HG03064 (cell line): Measurements from ENCODE around the gene CCDC117.
"Not testable (repeated sequence)": the region's sequence is repeated elsewhere in the genome, so short reads cannot be mapped to it uniquely, and the experiment has no call there.

Source experiments
- ATAC-seq: cut with Tn5 transposase; IDR thresholded peaks from one replicate; pipeline ENCODE4 v1.9.1; 2021; ENCODE audit warnings: low read depth; ENCODE audit not compliant: unreplicated experiment

The CCDC117 gene

DNA sequence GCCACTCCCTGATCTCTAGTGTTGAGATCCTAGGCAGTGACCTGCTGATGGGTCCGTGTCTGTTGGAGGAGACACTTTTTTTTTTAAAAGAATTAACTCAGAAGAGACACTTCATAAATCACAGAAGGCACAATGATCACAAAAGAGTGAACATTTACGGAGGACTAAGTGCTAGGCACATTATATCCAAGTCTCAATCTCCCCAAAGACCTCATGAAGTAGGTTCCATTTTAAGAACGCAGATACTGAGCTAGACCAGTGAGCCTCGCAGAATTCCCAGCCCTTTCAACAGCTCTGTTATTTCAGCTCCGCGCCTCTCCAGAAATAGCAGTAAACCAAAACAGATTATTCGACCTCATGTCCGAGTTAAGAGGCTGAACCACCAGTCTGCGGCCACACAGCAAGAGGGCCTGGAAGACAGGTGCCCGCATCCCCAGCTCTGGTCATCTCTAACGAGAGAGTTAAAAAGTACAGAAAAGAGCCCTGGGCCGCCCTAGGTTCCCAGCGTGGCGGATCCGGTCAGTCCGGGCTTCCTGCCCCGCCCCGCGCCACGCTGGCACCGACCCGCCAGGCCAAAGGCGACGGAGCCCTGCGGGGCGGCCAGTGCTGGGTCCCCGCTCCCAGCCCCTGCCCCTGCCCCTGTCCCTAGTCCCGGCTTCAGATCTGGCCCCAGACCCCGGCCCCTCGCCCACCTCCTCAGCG lies 27.3 kb downstream of the CCDC117 start:
- ATAC-seq = no peak

DNA sequence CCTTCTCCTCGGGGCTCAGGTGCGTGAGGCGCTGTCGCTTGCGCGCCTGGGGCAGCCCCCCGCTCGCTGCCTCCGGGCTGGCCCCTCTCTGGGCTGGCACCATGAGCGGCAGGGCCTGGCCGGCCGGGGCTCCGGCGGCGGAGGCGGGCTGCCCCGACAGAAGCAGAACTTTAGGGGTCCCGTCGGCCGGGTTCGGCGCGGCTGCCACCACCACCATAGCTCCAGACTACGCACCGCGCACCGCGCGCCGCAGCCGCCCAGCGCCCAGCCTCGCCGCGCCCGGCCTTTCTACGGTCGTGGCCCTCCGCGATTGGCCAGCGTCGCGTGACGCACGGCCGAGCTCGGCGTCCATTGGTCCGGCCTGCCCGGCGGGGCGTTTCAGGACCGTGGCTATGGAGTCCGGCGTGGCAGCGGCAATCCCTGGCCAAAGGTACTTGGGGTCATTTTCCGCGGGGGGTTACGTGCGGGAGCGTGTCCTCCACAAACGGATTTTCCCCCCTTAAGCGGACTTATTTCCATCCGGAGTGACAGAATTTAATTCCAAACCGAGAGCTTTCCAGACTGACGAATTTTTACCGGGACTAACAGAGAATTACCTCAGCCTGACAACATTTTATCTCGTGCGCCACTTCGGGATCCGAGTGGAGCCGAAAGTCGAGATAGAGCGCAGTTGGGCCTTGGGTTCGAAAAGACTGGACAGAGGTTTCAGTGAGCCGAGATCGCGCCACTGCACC lies 28.0 kb downstream of the CCDC117 start, which contains the start of gene XBP1:
Gene XBP1 (minus strand): TSS at position 262 of the 734 bp plus-strand sequence.
- ATAC-seq = peak; percentile 72

DNA sequence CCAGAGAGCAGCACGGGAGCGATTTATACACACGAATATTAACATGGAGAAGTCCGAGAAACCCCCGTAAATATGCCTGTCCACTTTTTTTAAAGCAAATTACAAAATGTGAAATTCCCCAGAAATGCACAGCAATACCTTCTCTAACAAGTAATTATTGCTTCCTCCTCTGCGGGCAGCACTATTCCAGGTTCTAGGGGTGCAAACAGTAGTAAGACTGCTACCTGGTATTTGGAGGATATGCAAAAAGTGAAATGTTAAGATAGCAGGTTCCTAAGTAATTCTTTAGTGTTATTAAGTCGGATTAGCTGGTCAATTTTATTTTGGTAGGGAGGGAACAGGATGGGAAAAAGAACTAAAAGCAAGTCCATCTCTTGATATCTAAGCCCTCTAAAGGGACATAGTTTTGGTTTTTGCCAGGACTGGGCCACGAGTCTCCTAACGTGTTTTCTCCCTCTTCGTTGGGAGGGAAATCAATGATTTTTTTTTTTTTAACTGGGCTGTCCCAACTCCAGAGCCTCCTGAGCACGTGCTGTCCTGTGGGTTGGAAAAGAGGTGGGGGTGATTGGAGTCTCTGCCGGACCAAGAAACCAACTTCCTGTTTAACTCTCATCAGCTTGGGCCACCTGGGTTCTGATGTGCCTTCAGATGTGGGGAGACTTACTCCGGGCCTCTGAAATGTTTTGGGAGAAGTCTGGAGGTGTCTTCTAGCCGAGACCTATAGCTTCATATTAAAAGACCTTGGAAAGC lies 29.5 kb downstream of the CCDC117 start:
- no peak for ATAC-seq

DNA sequence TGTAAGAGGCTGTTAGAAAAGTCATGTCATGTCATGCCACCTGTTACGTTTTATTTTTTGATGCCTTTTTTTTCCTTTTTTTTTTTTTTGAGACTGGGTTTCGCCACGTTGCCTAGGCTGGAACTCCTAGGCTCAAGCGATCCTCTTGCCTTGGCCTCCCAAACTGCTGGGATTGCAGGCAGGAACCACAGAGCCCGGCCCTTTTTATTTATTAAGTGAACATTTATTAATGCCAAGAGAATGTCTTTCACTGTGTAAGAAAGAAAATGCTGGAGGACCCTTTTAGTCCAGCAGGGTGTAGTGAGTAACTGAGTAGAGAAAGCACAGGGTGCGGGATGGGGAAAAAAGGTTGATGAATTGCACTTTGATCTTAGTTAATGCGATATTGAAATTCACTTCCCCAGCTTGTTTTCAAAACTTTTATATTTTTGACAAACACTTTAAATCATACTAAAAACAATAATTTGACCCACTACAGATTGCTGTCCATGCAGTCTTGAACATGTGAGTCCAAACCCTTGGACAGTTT lies 30.2 kb downstream of the CCDC117 start:
- no peak for ATAC-seq

DNA sequence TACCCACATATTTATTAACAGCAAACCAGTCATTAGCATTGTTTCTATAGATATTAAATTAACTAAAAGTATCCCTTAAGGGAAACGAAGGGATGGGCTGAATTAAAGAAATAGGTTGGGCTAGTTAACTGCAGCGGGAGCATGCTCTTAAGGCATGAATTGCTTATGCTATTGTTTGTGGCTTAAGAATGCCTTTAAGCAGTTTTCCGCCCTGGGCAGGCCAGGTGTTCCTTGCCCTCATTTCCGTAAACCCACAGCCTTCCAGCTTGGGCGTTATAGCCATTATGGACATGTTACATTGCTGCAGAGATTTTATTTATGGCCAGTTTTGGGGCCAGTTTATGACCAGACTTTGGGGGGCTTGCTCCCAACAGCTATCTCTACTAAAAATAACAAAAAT lies 32.9 kb downstream of the CCDC117 start:
- not testable (repeated sequence) for ATAC-seq

DNA sequence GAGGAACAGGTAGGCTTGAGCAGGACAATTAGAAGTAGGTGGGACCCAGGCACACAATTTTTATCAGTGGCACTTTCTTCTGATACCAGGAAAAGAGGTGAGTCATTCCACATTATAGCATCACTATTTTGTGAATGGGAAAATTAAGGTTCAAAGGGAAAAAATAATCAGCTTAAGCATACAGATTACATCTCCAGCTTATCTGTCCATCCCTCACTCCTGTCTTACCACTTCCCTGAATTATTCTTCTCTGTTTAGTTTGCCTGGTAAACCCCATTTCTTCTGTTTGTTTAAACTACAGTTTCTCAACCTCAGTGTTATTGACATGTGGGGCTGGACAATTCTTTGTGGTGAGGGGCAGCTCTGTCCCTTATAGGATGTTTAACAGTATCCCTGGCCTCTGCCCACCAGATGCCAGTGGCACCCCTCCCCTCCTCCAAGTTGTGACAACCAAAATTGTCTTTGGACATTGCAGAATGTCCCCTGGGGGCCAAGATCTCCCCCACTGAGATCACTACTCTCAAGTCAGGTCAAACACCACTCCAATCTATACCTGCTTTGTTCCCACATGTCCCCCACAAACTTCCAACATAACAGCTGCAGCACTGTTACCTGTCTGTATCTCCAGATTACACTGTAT lies 36.3 kb downstream of the CCDC117 start:
- ATAC-seq = no peak

DNA sequence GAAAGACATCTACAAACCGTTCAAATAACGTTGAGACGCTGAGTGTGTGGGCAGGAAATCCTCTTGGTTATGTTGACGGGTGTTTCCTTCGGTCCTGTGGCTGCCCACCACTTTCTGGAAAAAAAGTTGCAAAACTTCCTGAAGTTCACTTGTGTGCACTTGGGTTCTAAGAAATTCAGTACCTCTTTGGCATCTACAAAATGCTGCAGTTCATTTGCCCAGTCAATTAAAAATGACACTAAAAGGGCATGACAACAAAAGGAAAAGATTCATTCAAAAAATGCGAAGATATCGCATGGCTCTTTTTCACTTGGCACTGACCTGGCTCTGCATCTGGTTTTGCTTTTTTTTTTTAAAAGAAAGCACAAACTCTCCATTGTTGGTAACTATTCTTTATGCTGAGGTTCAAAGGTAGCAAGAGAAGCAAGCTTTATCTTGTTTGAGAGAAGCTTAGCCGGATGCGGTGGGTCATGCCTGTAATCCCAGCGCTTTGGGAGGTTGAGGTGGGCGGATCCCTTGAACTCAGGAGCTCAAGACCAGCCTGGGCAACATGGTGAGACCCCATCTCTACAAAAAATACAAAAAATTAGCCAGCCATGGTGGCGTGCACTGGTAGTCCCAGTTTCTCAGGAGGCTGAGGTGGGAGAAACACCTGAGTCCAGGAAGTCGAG lies 38.5 kb downstream of the CCDC117 start:
- ATAC-seq = no peak

DNA sequence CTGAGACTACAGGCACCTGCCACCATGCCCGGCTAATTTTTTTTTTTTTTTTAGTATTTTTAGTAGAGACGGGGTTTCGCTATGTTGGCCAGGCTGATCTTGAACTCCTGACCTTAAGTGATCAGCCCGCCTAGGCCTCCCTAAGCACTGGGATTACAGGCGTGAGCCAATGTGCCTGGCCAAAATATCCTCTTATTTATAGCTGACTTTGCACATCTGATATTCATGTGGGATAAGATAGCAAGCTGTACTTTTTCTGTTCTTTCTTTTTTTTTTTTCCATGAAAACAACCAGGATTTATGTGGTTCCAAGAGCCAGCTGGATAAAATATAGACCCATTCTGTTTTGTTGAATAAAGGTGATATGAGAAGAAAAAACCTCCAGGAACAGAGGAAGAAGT lies 40.0 kb downstream of the CCDC117 start:
- no peak for ATAC-seq

DNA sequence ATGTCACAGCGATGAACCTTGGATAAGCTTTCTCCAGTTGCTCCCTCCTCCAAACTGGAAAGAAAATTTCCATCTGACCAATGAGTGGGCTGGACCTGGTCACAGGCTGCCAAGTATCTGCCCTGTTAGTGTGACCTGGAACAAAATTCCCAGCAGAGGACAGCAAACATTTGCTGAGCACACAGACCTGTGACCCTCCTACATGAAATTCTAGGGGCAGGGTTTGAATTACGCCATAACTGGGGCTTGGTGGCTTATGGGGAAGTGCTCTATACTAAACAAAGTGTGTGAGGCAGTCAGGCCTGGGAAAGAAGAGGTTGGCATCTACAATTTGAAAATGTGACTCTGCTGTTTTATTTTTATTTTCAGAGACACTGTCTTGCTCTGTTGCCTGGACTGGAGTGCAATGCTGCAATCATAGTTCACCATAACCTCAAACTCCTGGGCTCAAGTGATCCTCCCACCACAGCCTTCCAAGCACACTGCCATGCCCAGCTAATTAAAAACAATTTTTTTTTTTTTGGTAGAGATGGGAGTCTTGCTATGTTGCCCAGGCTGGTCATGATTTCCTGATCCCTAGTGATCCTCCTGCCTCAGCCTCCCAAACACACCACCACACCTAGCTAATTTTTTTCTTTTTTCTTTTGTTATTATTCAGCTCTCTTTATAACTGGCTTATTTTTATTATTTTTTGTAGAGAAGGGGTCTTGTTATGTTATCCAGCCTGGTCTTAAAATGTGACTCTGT lies 41.5 kb downstream of the CCDC117 start:
- no peak for ATAC-seq

DNA sequence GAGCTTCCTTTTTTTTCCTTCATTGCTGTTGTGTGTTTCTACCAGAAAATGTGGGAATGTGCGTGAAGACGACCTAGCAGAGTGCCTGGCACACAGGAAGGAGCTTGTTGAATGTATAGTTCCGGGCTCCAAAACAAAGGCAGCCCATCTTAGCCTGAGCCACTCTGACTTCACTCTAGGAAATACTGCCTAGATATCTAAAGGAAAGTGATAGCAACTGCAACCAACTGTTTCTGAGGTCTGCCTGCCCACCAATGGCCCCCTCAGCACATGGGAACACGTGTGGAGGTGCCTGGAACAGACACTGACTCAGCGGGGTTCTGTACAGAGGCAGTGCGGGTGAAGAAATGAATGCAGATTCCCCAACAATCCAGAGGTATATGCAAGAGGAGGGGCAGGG lies 42.6 kb downstream of the CCDC117 start:
- no peak for ATAC-seq

DNA sequence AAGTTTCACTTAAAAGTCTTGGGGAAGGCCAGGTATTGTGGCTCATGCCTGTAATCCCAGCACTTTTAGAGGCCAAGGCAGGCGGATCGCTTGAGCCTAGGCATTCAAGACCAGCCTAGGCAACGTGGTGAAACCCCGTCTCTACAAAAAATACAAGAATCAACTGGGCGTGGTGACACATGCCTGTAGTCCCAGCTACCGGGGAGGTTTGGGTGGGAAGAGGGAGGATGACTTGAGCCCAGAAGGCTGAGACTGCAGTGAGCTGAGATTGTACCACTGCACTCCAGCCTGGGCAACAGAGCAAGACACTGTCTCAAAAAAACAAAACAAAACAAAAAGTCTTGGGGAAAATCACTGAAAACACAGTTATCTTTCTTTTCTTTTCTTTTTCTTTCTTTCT lies 43.2 kb downstream of the CCDC117 start:
- ATAC-seq = no peak

DNA sequence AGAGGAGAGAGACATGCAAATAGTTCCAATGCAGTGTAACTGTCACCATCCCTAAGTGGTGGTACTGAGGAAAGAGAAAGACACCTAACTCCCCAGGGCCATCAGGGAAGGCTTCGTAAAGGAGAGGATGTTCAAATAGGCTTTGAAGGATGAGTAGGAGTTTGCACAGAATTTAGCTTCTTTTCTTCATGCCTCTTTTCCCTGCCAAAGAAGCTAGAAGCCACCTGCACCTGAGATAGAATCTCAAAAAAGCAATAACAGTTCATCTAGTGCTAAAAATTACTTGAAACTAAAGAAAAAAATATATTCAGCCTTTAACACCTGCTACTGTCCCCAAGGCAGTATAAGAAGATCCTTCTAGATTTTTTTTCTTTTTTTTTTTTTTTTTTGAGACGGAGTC lies 44.6 kb downstream of the CCDC117 start:
- no peak for ATAC-seq

DNA sequence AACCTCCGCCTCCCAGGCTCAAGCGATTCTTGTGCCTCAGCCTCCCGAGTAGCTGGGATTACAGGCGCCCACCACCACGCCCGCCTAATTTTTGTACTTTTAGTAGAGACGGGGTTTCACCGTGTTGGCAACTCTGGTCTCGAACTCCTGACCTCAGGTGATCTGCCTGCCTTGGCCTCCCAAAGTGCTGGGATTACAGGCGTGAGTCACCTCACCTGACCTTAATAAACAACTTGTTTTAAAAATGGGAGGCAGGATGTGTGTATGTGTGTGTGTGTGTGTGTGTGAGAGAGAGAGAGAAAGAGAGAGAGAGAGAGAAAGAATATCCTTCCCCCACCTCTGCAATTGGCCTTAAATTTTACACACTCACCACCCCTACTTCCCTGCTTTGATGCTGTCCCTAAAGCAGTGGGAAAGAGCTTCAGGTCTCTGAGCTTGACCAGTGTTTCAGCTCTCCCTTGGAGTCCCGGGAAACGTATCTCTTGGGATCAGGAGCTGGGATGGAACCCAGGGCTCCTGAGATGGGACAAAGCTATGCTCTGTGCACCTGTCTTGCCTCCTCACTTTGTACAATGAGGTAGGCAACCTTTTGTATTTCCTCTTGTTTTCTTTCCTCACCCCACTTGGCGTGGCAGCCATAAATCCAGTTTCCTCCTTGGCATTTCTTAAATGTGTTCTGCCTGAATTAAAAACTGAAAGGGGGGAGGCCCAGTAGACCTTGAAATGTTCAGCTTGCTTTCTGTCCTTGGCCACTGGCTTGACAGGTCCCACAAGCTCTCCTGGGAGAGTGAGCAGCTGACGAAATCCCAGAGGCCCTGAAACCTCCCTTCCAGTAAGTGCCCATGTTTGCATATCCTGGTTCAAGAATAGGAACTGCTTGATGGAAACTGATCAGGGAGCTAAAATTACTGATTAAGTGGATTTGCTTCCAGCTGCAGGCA lies 45.7 kb downstream of the CCDC117 start:
- no peak for ATAC-seq

DNA sequence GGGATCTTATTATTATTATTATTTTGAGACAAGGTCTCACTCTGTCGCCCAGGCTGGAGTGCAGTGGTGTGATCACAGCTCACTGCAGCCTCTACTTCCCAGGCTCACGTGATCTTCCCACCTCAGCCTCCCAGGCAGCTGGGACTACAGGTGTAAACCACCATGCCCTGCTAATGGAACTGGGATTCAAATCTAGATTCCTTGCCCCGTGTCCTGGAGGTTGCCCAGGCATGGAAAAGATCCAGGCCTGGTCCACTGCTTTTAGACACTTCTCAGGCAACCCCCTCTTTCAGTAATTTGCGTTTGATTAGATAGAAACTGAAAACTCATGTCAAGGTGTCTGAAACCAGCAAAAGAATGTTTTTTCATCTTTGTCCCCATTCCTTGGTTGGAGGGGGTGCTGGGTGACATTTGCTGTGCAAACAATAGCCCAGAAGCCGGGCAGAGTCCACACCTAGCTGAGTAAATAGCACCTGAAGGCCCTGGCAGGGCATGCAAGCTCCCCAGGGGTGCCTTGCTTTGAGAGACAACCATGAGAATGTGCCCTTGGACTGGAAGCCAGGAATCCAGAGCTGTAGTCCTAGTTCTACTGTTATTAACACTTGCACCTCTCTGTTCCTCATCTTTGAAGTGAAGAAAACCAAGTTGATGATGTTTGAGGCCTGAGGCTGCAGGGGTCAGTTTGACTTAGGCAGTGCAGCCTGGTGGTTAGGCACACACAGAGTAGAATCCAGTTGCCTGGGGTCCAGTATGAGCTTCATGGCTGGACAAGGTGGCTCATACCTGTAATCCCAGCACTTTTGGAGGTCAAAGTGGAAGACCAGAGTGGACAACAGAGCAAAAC lies 47.0 kb downstream of the CCDC117 start:
- no peak for ATAC-seq

DNA sequence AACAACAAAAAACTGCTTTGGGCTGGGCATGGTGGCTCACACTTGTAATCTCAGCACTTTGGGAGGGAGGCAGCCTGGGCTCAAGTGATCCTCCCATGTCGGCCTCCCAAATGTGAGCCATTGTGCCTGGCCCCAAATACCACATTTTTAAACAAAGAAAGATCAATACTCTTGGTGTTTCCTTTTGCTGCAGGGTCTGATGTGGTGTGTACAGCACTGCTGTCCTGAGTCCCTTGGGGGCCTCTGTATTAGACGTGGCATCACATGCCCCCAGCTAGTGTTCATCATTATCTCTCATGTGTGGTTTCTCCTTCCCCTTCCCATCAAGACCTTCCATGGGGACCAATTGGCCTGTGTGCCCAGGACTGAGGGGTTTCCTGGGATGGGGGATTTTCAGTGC lies 48.4 kb downstream of the CCDC117 start:
- ATAC-seq = no peak

DNA sequence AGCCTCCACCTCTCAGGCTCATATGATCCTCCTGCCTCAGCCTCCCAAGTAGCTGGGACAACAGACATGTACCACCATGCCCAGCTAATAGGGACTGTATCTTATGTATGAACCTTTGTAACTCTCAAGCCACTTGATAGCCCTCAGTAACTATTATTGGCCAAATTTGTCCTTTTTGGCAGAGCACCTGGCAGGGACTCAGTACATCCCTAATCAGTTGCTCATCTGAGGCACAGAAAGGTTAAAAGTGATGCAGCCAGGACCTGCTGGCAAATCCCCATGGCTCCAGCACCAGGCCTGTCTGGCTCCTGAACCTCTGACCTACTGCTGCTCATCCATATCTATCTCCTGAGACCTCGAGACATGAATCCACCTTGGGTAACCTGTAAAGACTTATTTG lies 49.0 kb downstream of the CCDC117 start:
- ATAC-seq = no peak

DNA sequence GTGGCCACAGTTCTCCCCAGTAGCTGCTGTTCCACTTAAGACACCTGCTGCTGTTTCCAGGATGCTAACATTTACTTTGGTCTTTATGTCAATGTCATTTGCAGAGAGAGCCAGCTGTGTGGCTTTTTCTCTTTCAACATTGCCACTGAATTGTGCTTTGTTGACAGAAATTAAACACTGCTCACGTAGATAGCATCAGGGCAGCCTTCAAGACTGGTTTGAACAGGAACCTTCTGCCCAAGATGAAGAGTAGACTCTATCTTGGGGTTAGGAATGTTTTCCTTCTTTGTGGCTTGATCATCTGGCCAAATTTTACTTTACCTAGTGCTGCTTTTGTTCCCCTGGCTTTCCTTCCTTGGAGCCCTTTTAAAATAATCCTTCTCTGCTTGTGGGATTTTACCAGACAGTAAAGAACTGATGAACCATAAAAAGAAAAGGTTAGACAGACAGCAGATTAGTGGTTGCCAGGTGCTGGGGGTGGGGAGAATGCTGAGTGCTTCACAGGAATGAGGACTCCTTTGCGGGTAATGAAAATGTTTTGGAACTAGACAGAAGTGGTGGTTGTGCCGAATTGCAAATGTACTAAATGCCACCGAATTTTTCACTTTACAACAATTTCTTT lies 50.5 kb downstream of the CCDC117 start:
- ATAC-seq = no peak
